Panc1 (cell line): ENCODE results near the gene NDOR1.

Experiments used
- POLR2AphosphoS5 ChIP-seq: IDR thresholded peaks from 2 replicates; pipeline ENCODE4 v1.6.1; 2012; ENCODE audit warnings: mild to moderate bottlenecking, low read depth, low read length, moderate library complexity
- SIN3A ChIP-seq: IDR thresholded peaks from 2 replicates; pipeline ENCODE4 v1.6.1; 2012; ENCODE audit warnings: low read depth, mild to moderate bottlenecking, low read length, moderate library complexity, borderline replicate concordance; ENCODE audit not compliant: insufficient read depth
- TF ChIP-seq, protein P1 (sequence below): fragments of 450-650 bp; IDR thresholded peaks from 2 replicates; pipeline ENCODE4 v1.5.1; 2017; ENCODE audit warnings: mild to moderate bottlenecking
- TF ChIP-seq, protein P2 (sequence below), 2 experiments: IDR thresholded peaks; 2 replicates each; pipeline ENCODE4 v1.6.1; 2011 to 2012; ENCODE audit warnings: low read depth in 2 of 2, control low read depth in 1 of 2, low read length in 1 of 2, mild to moderate bottlenecking in 1 of 2, moderate library complexity in 1 of 2; ENCODE audit not compliant: insufficient read depth in 1 of 2

DNA sequence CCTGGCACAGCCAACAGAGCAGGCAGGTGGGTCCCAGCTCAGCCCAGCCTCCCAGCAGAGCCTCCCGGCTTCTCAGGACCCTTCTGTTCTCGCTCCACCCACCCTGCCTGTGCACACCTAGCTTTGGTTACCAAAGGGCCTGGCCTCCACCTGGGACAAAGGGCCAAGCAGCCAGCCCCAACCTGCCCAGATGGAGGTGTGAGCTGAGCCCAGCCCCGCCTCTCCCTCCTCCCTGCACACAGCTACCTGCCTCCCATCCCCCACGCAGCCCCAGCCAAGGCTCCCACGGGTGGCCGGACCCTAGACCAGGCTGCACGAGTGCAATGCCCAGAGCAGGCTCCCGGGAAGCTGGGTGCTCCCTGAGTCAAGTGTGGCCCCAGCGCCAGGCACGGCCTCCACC lies 10.6 kb upstream of the NDOR1 start:
- TF ChIP-seq SIN3A (no peak), POLR2AphosphoS5 (no peak)
- TF ChIP-seq, protein P1, sequence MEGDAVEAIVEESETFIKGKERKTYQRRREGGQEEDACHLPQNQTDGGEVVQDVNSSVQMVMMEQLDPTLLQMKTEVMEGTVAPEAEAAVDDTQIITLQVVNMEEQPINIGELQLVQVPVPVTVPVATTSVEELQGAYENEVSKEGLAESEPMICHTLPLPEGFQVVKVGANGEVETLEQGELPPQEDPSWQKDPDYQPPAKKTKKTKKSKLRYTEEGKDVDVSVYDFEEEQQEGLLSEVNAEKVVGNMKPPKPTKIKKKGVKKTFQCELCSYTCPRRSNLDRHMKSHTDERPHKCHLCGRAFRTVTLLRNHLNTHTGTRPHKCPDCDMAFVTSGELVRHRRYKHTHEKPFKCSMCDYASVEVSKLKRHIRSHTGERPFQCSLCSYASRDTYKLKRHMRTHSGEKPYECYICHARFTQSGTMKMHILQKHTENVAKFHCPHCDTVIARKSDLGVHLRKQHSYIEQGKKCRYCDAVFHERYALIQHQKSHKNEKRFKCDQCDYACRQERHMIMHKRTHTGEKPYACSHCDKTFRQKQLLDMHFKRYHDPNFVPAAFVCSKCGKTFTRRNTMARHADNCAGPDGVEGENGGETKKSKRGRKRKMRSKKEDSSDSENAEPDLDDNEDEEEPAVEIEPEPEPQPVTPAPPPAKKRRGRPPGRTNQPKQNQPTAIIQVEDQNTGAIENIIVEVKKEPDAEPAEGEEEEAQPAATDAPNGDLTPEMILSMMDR, result no peak
- TF ChIP-seq, protein P2, sequence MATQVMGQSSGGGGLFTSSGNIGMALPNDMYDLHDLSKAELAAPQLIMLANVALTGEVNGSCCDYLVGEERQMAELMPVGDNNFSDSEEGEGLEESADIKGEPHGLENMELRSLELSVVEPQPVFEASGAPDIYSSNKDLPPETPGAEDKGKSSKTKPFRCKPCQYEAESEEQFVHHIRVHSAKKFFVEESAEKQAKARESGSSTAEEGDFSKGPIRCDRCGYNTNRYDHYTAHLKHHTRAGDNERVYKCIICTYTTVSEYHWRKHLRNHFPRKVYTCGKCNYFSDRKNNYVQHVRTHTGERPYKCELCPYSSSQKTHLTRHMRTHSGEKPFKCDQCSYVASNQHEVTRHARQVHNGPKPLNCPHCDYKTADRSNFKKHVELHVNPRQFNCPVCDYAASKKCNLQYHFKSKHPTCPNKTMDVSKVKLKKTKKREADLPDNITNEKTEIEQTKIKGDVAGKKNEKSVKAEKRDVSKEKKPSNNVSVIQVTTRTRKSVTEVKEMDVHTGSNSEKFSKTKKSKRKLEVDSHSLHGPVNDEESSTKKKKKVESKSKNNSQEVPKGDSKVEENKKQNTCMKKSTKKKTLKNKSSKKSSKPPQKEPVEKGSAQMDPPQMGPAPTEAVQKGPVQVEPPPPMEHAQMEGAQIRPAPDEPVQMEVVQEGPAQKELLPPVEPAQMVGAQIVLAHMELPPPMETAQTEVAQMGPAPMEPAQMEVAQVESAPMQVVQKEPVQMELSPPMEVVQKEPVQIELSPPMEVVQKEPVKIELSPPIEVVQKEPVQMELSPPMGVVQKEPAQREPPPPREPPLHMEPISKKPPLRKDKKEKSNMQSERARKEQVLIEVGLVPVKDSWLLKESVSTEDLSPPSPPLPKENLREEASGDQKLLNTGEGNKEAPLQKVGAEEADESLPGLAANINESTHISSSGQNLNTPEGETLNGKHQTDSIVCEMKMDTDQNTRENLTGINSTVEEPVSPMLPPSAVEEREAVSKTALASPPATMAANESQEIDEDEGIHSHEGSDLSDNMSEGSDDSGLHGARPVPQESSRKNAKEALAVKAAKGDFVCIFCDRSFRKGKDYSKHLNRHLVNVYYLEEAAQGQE (IDR thresholded peaks at IDR 0.05; ENCODE audit: insufficient read depth in 1 of 2, low read depth in 2 of 2, low read length in 1 of 2), result no peak
